Endometrium (tissue), 2 donors: Measurements from ENCODE around the gene DDX39B.

Experiments
- FAIRE-seq: peaks from 2 replicates; lab custom pipeline; 2012; peaks lifted over from hg19 to GRCh38; lab: Jason Lieb, UNC
- donor health status: control.
- donor health status: control.

Gene DDX39B

GRCh38 chr6:31485055-31485454 lies 56.7 kb downstream of the DDX39B start:
- no peak for FAIRE-seq

- FAIRE-seq: no peak
Observed at GRCh38 chr6:31483392-31483791, 58.4 kb downstream of the DDX39B start.

- FAIRE-seq: no peak
Observed at GRCh38 chr6:31480574-31480973, 61.2 kb downstream of the DDX39B start.
